Stimulated activated CD4-positive, alpha-beta T cell treated with anti-CD3 and anti-CD28 coated beads, Interleukin-2, amount 100 ng/mL, for 48 hours (primary cell): ENCODE results near the gene HYOU1.
"Not testable (repeated sequence)": the region's sequence is repeated elsewhere in the genome, so short reads cannot be mapped to it uniquely, and the experiment has no call there.

Experiments
- DNase-seq, 2 donors: peaks; one replicate each; pipeline ENCODE4 v3.0.0-alpha.2; 2020

Gene HYOU1

GRCh38 chr11:119084663-119085436 is 27.8 kb upstream of the HYOU1 start, which contains the start of gene HMBS:
HMBS (plus strand) TSS chr11:119084881; CDS start chr11:119085034, 153 bp downstream.
- peak; percentile 82 to 83 for DNase-seq

DNA sequence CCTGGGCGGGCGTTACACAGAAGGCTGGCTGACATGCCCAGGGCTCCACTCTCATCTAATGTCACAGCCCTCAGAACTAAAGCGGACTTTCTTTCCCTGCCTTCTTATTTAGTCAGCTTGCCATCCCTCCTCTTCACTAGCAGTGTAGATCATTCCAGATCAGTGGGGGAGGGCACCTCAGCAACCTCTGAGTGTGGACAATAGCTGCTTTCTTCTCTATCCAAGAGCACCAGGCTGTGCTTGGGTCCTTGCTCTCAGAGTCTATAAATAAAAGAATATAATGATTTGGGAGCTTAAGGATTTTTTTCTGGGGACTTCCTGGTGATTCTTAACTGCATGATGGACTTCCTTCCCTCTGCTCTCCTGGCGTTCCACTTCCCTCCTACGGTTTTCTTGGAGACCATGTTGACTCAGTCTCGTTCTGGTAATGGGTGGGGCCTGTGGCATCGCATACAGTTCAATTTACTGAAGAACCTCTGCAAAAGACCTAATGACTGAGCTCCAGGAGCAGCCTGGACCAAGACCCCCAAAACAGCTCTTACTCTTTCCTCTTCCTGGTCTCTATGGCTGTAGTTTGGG is 24.8 kb upstream of the HYOU1 start:
- no peak for DNase-seq

DNA sequence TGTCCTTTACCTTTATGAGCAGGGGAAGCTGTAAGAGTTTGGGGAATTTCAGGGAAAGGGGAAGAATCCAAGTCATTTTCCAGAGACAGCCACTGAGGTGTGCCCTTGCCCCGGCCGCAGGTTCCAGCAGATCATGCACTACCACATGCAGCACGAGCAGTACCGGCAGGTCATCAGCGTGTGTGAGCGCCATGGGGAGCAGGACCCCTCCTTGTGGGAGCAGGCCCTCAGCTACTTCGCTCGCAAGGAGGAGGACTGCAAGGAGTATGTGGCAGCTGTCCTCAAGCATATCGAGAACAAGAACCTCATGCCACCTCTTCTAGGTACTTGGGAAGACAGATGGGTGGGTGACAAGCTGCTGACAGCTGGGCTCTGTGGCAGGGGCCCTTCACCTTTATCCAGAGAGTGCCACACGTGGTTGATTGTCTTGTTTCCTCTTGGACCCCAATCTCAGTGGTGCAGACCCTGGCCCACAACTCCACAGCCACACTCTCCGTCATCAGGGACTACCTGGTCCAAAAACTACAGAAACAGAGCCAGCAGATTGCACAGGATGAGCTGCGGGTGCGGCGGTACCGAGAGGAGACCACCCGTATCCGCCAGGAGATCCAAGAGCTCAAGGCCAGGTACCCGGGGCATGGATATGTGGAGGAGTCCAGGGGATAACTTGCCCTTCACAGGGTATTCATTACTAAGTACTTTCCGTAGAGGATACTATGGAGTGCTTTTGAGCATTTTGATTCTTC is 21.8 kb upstream of the HYOU1 start:
- DNase-seq, result no peak

GRCh38 chr11:119077839-119078238 is 20.8 kb upstream of the HYOU1 start:
- no peak for DNase-seq

GRCh38 chr11:119067371-119068222 is 10.6 kb upstream of the HYOU1 start, which contains the start of gene VPS11:
VPS11 (plus strand) TSS chr11:119067818; CDS start chr11:119067824, 6 bp downstream.
- peak; percentile 97 for DNase-seq

GRCh38 chr11:119065369-119065768 is 8.4 kb upstream of the HYOU1 start:
- peak in 1 of 2 donors; percentile 25 for DNase-seq

DNA sequence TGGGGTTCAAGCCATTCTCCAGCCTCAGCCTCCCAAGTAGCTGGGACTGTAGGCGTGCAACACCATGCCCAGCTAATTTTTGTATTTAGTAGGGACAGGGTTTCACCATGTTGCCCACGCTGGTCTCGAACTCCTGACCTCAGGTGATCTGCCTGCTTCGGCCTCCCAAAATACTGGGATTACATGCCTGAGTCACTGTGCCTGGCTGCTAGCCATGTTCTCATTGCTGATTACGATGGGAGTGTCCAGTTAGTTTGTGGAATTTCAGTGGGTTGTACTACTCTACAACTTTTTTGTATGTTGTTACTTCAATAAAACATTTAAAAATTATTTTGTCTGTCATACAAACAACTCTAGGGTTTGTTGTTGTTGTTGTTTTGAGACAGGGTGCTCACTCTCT is 5.8 kb upstream of the HYOU1 start:
- DNase-seq, result no peak

DNA sequence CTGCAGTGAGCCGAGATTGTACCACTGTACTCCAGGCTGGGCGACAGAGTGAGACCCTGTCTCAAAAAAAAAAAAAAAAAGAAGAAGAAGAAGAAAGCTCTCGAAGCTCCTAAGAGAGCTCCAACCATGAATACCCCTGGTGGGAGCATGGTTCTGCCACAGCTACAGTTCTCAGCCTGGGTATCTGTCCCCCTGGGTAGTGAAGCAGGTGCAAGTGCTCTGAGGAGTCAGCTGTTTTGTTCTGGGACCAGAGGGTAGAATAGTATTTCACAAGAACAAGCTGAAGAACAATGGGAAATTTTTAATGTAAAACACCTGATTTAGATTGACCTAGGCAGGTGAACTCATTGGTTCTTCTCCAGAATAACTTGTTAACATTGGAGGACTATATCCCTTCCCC is 4.3 kb upstream of the HYOU1 start:
- DNase-seq, result no peak

GRCh38 chr11:119059128-119059527 is 2.1 kb upstream of the HYOU1 start:
- not testable (repeated sequence) for DNase-seq

- DNase-seq, result peak in 1 of 2 donors; percentile 20
Measured at GRCh38 chr11:119056421-119056999, 495 bp downstream of the HYOU1 start.

GRCh38 chr11:119055901-119056300 is 1.1 kb downstream of the HYOU1 start:
- DNase-seq, result no peak

DNA sequence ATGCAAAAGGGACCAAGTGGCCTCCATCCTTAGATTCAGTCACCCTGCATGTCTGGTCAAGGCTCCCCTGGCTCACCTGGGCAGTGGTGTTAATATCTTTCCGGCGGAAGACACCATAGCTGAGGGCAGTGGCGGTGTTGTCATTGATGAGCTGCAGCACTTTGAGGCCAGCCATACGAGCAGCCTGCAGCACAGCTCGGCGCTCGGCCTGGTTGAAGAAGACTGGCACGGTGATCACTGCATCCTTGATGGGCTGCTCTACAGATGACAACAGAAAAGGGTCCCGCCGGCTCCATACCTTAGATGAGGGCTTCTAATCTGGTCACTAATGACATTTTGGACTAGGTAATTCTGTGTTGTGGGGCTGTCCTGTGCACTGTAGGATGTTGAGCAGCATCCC is 2.6 kb downstream of the HYOU1 start:
- DNase-seq, result no peak

DNA sequence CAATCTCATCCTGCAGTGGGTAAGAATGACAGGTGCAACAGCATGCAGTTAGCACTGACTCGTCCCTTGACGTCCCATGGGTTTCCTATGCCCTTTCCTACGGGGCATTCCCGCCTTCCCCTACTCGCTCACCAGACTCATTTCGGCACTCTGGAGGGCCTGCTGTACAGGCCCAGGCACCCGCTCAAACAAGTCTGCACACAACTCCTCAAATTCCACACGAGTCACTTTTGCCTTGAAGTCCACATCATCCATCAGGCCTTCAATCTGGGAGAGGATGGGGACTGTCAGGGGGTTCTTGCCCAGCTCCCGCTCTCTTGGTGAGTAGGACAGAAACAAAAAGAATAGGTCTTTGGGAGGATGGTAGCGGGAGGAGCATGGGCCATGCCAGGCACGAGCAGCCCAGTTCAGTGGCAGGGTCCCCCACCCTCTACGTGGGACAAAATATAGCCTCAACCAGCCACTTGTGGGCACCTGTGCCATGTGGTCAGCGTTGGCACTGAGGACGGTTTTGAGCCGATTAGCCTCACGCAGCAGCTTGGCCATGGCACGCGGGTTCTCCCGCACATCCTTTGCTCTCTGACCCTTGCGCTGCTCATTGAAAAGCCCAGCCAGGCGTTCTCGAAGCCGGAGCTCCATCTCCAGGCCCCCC is 4.7 kb downstream of the HYOU1 start:
- no peak for DNase-seq

DNA sequence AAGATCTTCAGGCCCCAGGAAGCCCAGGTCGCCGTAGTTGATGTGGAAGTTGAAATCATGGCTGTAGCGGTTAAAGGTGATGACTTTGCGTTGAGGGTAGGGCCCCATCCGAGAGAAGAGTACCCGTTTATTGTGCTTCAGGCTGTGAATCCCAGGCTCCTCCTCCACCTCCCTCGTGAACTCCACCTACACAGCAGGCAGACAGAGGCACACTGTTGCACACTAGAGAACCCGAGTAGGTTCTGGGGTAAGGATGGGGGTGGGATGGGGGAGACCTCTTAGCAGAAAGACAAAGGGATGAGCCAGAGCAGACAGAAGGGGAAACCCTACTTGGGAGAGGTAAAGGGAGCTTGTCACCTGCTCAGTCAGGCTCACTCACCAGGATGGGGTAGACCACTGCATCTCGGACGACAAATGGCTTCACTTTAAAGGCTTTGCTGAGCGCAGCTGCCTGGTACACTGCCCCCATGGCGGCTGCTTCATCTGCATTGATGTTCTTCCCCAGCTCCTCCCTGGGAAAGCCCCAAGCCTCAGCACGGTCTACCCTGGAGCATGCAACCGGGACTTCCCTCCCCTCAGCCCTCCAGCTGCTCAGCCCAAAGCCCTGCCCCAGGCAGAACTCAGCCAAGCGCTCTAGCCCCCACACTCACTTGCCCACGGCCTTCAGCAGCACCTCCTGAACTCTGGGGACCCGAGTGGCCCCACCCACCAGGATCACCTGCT is 5.4 kb downstream of the HYOU1 start:
- DNase-seq, result no peak

GRCh38 chr11:119049081-119049480 is 7.9 kb downstream of the HYOU1 start:
- DNase-seq, result no peak

GRCh38 chr11:119048644-119049043 is 8.4 kb downstream of the HYOU1 start:
- no peak for DNase-seq

DNA sequence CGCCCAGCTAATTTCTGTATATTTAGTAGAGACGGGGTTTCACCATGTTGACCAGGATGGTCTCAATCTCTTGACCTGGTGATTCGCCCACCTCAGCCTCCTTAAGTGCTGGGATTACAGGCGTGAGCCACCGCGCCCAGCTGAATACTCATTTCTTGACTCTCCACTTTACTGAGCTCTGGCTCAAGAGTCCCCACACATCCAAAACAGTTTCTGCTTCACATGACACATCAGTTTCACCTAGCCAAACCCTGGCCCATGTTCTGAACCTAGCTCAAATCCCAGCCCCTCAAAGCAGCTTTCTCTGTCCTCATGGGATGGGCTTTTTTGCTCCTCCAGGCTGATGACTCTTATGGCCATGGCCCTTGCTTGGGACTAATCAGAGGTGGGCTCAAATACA is 9.8 kb downstream of the HYOU1 start:
- DNase-seq, result no peak

DNA sequence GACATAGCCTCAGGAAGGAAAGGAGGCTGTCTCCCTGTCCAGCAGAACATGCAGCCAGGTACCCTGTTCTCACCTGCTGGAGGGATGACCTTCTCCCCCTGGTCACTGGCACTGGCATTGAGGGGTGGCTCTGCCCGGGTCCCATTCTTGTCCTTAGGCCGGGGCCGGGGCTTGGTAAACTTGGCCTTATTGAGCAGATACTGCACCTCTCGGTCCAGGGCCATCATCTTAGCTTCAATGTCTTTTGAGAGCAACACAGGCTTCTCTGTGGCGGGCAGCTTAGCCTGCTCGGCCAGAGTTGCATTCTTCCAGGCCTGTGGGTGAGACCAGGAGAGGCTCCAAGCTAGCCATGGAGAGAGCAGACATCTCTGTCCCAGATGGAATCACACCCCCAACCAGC is 10.5 kb downstream of the HYOU1 start:
- no peak for DNase-seq

GRCh38 chr11:119044708-119045107 is 12.3 kb downstream of the HYOU1 start:
- no peak for DNase-seq

DNA sequence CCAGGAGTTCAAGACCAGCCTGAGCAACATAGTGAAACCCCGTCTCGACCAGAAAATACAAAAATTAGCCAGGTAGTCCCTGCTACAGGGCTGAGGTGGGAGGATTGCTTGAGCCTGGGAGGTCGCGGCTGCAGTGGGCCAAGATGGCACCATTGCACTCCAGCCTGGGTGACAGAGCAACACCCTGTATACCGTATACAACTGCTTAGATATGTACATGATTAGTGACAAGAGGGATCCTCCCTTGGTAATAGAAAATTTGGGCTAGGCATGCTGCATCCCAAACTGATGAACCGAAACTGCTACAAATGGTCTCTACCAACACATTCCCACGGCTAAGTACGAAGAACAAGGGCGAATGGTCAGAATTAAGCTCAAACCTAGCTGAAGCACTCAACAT is 14.1 kb downstream of the HYOU1 start:
- DNase-seq, result no peak
